Inflammatory macrophage treated with lipopolysaccharide for 1 hour (primary cell): ENCODE results near the gene LUC7L3.
A peak's percentile ranks its signal among the peaks of the same experiment; 100 is the strongest.
"Not testable (repeated sequence)": the region's sequence is repeated elsewhere in the genome, so short reads cannot be mapped to it uniquely, and the experiment has no call there.

ENCODE experiments used
- DNase-seq, 2 donors: peaks; one replicate each; pipeline ENCODE4 v3.0.0-alpha.2; 2020 to 2022

The LUC7L3 gene

GRCh38 chr17:50790618-50791017 lies 71.2 kb downstream of the LUC7L3 start:
- peak in 1 of 2 donors; percentile 18 for DNase-seq

- DNase-seq = no peak
Observed at GRCh38 chr17:50792132-50792531, 72.7 kb downstream of the LUC7L3 start.

GRCh38 chr17:50793007-50793406 lies 73.6 kb downstream of the LUC7L3 start:
- no peak for DNase-seq

GRCh38 chr17:50794361-50794760 lies 75.0 kb downstream of the LUC7L3 start:
- no peak for DNase-seq

GRCh38 chr17:50797135-50797810 lies 77.9 kb downstream of the LUC7L3 start:
- DNase-seq = peak; percentile 30 to 34

- DNase-seq = peak; percentile 25 to 41
Observed at GRCh38 chr17:50798424-50799288, 79.3 kb downstream of the LUC7L3 start.

GRCh38 chr17:50799582-50799981 lies 80.2 kb downstream of the LUC7L3 start:
- DNase-seq = no peak

- DNase-seq = no peak
Observed at GRCh38 chr17:50800196-50800700, 80.8 kb downstream of the LUC7L3 start.

- no peak for DNase-seq
Observed at GRCh38 chr17:50802609-50803571, 83.5 kb downstream of the LUC7L3 start.

- no peak for DNase-seq
Observed at GRCh38 chr17:50803676-50804075, 84.3 kb downstream of the LUC7L3 start.

- DNase-seq = not testable (repeated sequence)
Observed at GRCh38 chr17:50804749-50805475, 85.5 kb downstream of the LUC7L3 start.

GRCh38 chr17:50805486-50805885 lies 86.1 kb downstream of the LUC7L3 start:
- DNase-seq = no peak
